GM10266 (cell line): ENCODE results near the gene SRGAP3.

ENCODE experiments used
- DNase-seq: peaks from one replicate; pipeline ENCODE4 v3.0.0; 2012; ENCODE audit errors: extremely low spot score
- TF ChIP-seq, protein P1 (sequence below): IDR thresholded peaks from 2 replicates; pipeline ENCODE4 v1.5.1; 2012; ENCODE audit warnings: mild to moderate bottlenecking, low read depth; ENCODE audit not compliant: control insufficient read depth, insufficient read depth; ENCODE audit errors: missing control alignments

SRGAP3 gene

DNA sequence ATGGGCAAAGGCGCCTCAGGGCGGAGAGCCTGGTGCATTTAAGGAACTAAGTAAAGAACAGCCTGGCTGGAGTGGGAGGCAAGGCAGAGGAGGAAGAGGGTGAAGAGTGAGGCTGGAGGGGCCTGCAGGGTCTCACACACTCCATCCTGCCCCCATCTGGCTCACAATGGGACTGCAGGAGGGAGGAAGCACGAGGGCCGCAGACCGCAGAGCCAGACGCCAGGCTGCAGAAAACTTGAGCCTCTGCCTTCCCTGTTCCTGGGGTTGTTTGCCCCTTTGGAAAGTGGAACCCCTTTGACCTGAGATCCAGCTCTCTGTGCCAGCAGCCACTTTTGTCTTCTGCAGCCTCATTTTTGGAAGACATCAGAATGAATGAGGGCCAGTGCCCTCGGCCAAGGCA is 138.0 kb downstream of the SRGAP3 start:
- no peak for DNase-seq
- TF ChIP-seq, protein P1, sequence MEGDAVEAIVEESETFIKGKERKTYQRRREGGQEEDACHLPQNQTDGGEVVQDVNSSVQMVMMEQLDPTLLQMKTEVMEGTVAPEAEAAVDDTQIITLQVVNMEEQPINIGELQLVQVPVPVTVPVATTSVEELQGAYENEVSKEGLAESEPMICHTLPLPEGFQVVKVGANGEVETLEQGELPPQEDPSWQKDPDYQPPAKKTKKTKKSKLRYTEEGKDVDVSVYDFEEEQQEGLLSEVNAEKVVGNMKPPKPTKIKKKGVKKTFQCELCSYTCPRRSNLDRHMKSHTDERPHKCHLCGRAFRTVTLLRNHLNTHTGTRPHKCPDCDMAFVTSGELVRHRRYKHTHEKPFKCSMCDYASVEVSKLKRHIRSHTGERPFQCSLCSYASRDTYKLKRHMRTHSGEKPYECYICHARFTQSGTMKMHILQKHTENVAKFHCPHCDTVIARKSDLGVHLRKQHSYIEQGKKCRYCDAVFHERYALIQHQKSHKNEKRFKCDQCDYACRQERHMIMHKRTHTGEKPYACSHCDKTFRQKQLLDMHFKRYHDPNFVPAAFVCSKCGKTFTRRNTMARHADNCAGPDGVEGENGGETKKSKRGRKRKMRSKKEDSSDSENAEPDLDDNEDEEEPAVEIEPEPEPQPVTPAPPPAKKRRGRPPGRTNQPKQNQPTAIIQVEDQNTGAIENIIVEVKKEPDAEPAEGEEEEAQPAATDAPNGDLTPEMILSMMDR = peak; percentile 16

DNA sequence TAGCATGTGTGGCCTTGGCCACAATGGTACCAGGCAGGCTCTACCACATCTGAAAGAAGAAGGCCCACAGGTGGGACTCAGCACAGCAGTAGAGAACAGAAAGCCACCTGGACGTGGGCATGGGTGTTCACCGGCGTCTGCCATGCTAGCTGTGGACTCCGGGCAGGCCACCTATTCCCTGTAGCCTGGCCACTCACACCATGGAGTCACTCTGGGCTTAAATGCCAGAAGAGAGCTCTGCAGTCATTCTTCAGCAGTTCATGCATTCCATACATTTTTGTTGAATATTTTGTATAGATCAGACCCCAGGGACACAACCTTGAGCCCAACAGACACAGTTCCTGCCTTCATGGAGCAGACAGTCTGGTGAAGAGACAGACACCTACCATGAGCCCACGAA is 138.6 kb downstream of the SRGAP3 start:
- TF ChIP-seq, protein P1 = no peak
- DNase-seq = no peak

DNA sequence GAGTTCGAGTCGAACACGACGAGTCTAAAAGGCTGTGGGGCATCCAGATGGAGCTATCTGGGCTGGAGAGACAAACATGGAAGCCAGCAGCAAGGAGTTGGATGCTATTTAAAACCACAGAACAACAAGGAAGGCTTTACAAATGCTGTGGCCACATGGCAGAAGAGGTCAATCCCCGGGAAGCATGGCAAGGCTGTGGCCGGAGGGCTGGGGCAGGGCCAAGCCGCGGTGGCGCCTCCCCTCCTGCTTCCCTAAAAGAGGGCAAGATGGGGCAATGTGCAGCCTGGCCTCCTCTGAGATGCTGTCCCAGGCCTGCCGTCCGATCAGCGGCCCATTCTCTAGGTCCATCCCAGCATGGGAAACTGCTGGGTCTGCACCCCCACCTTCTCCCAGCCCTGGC is 139.1 kb downstream of the SRGAP3 start:
- TF ChIP-seq, protein P1 = no peak
- DNase-seq = no peak

DNA sequence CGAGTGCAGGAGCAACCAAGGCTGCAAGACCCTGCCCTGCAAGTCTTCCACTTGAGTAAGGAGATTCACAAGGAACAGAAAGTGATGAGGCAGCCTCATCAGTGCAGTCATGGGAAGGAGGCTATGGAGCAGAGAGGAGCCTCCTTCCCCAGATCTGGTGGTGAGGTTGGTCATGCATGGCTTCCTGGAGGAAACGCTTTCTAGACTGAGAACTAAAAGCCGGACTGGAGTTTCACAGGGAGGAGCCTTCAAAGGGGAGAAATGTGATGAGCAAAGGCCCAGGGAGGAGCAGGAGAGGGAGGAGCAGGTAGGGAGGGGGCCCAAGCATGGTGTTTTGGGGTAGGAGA is 139.9 kb downstream of the SRGAP3 start:
- no peak for DNase-seq

DNA sequence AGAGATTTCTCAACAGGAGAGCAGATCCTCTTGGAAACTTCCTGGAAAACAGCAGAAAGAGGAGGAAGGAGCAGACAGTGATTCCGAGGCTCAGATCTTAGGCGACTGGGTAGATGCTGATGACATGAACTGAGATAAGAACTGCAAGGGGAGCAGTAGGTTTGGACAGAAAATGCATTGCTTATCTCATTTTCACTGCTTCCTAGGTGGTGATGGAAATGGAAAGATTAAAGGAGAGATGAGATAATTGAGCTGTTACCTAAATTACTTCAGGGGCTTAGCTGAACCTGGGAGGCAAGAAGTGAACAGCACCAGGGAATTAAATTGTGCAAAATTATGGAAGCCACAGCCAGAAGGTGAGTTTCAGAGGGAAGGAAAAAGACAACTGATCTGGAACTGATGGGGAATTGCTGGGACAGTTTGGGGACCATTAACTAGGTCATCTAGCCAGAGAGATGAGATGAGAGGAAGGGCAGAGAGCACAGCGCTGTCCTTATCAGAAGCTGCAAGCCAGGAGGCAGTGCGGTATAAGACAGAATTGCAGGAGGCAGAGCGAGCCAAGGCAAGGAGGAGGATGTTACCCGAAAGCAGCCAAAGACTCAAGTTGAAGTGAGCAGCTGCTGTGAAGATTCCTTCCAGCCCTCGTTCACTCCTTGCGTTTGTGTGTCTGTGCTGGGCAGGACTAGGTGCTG is 140.4 kb downstream of the SRGAP3 start:
- no peak for DNase-seq
- TF ChIP-seq, protein P1 = no peak

More for the DNA sequence above, 139.9 kb downstream of the SRGAP3 start:
- TF ChIP-seq, protein P1 = no peak

DNA sequence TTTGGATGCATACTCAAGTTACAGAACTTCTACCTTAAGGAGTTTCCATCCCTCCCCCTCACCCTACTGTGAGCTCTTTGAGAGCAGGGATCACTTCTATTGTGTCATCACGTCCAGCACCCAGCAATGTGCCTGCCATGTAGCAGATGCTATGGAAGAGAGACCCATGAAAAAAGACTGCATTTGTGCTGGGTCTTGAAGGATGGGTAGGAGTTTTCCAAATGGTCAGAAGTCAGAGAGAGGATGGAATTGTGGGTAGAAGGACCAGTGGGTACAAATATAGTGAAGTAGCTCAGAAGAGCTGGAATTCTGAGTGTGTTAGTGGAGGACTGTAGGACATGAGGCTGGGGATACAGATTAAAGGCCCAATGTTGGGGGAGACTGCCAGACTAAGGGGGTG is 141.7 kb downstream of the SRGAP3 start:
- TF ChIP-seq, protein P1 = no peak
- DNase-seq = no peak

DNA sequence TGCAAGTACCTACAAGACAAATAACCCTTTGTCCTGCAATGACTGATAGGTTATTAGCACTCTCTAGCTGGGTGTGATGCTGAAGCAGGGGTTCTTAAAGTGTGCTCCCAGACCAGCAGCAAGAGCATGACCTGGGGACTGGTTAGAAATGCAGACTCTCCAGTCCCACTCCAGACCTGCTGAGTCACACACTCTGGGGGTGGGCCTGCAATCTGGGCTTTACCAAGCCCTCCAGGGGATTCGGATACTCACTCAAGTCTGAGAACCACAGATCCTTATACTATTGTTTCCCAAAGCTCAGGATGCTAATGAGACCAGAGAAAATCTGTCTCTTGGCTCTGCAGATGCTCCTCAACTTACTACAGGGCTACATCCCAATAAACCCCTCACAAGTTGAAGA is 144.0 kb downstream of the SRGAP3 start:
- TF ChIP-seq, protein P1 = no peak
- DNase-seq = no peak
